Astrocyte (in vitro differentiated cells and primary cell): Measurements from ENCODE around the gene LRRC17. TPM values are rescaled to one million over a fixed set of nuclear protein-coding genes. Genes with fewer than 3 reads are reported as not detected.

ENCODE experiments used
- DNase-seq: peaks from one replicate; pipeline ENCODE4 v3.0.0-alpha.2; 2010; ENCODE audit warnings: low read depth
- FAIRE-seq: peaks from 2 replicates; lab custom pipeline; 2011; peaks lifted over from hg19 to GRCh38; lab: Jason Lieb, UNC
- H2AFZ ChIP-seq: 2 replicates; pipeline ENCODE4 v1.6.0; 2012; ENCODE audit warnings: low read depth, low read length, inconsistent platforms
- H3K27ac ChIP-seq: 2 replicates; pipeline ENCODE4 v1.5.1; 2011; ENCODE audit warnings: low read depth, low read length, inconsistent platforms
- H3K27me3 ChIP-seq: 2 replicates; pipeline ENCODE4 v1.6.0; 2011; ENCODE audit warnings: low read length, inconsistent platforms; ENCODE audit not compliant: insufficient read depth
- H3K36me3 ChIP-seq: 2 replicates; pipeline ENCODE4 v1.5.1; 2011; ENCODE audit warnings: low read length, inconsistent platforms; ENCODE audit not compliant: insufficient read depth
- H3K4me1 ChIP-seq: 2 replicates; pipeline ENCODE4 v1.5.1; 2011; ENCODE audit warnings: low read length, inconsistent platforms; ENCODE audit not compliant: insufficient read depth
- H3K4me2 ChIP-seq: 2 replicates; pipeline ENCODE4 v1.6.0; 2012; ENCODE audit warnings: low read length, inconsistent platforms
- H3K4me3 ChIP-seq: 2 replicates; pipeline ENCODE4 v1.5.1; 2011; ENCODE audit warnings: low read depth, mild to moderate bottlenecking, low read length, inconsistent platforms; ENCODE audit not compliant: insufficient read depth
- H3K79me2 ChIP-seq: 2 replicates; pipeline ENCODE4 v1.6.0; 2012; ENCODE audit warnings: mild to moderate bottlenecking, low read length, inconsistent platforms; ENCODE audit not compliant: insufficient read depth
- H3K9ac ChIP-seq: 2 replicates; pipeline ENCODE4 v1.6.0; 2012; ENCODE audit warnings: mild to moderate bottlenecking, low read length, inconsistent platforms
- H3K9me3 ChIP-seq: 2 replicates; pipeline ENCODE4 v1.5.1; 2012; ENCODE audit warnings: low read depth, mild to moderate bottlenecking, low read length, inconsistent platforms; ENCODE audit not compliant: insufficient read depth
- H4K20me1 ChIP-seq: 2 replicates; pipeline ENCODE4 v1.6.0; 2012; ENCODE audit warnings: low read length, inconsistent platforms; ENCODE audit not compliant: insufficient read depth
- H3K27ac Mint-ChIP-seq: one replicate; pipeline ENCODE4 v1.8.0; 2021; ENCODE audit warnings: mild to moderate bottlenecking, mixed read lengths; ENCODE audit not compliant: unreplicated experiment
- H3K27me3 Mint-ChIP-seq: one replicate; pipeline ENCODE4 v1.8.0; 2021; ENCODE audit warnings: low read depth, mixed read lengths; ENCODE audit not compliant: unreplicated experiment
- H3K36me3 Mint-ChIP-seq: one replicate; pipeline ENCODE4 v1.8.0; 2021; ENCODE audit warnings: low read depth, mixed read lengths; ENCODE audit not compliant: unreplicated experiment
- H3K4me1 Mint-ChIP-seq: one replicate; pipeline ENCODE4 v1.8.0; 2021; ENCODE audit warnings: low read depth, mixed read lengths; ENCODE audit not compliant: unreplicated experiment
- H3K4me3 Mint-ChIP-seq: one replicate; pipeline ENCODE4 v1.8.0; 2021; ENCODE audit warnings: mild to moderate bottlenecking, moderate library complexity, mixed read lengths; ENCODE audit not compliant: unreplicated experiment
- H3K9me3 Mint-ChIP-seq: one replicate; pipeline ENCODE4 v1.8.0; 2021; ENCODE audit warnings: mild to moderate bottlenecking, mixed read lengths; ENCODE audit not compliant: unreplicated experiment
- EZH2 ChIP-seq: IDR thresholded peaks from 2 replicates; pipeline ENCODE4 v1.6.1; 2012; ENCODE audit warnings: mild to moderate bottlenecking, low read length, inconsistent platforms; ENCODE audit not compliant: insufficient read depth
- total RNA-seq: library from RNA; stranded (reverse); gene quantifications from 2 replicates; pipeline ENCODE4 v1.2.1, GENCODE V29; 2021
- TF ChIP-seq, protein P1 (sequence below): IDR thresholded peaks from 2 replicates; pipeline ENCODE4 v1.5.1; 2011; ENCODE audit warnings: low read depth, mild to moderate bottlenecking, inconsistent platforms, low read length, moderate library complexity; ENCODE audit not compliant: insufficient read depth

Gene LRRC17
- total RNA-seq, 1 donor from 2014 or later, result 63.4 TPM

- no peak overlapping the region for H3K27ac ChIP-seq
- no peaks in the 10 kb centered on the region for H4K20me1 ChIP-seq
- TF ChIP-seq, protein P1, sequence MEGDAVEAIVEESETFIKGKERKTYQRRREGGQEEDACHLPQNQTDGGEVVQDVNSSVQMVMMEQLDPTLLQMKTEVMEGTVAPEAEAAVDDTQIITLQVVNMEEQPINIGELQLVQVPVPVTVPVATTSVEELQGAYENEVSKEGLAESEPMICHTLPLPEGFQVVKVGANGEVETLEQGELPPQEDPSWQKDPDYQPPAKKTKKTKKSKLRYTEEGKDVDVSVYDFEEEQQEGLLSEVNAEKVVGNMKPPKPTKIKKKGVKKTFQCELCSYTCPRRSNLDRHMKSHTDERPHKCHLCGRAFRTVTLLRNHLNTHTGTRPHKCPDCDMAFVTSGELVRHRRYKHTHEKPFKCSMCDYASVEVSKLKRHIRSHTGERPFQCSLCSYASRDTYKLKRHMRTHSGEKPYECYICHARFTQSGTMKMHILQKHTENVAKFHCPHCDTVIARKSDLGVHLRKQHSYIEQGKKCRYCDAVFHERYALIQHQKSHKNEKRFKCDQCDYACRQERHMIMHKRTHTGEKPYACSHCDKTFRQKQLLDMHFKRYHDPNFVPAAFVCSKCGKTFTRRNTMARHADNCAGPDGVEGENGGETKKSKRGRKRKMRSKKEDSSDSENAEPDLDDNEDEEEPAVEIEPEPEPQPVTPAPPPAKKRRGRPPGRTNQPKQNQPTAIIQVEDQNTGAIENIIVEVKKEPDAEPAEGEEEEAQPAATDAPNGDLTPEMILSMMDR, result no peak
- no peak for TF ChIP-seq EZH2
- no peaks in the 10 kb centered on the region for H3K36me3 Mint-ChIP-seq
- peaks cover 16% of the 10 kb centered on the region for H3K4me1 Mint-ChIP-seq
- no peak overlapping the region for H3K27ac Mint-ChIP-seq
- H2AFZ ChIP-seq, result no peak overlapping the region
- no peaks in the 10 kb centered on the region for H3K9me3 ChIP-seq
- no peaks in the 10 kb centered on the region for H3K27me3 Mint-ChIP-seq
- no peak overlapping the region for H3K4me3 Mint-ChIP-seq
- no peaks in the 10 kb centered on the region for H3K9me3 Mint-ChIP-seq
- FAIRE-seq, result no peak
- H3K27me3 ChIP-seq, result no peaks in the 10 kb centered on the region
- peaks cover 53% of the 10 kb centered on the region for H3K36me3 ChIP-seq
- H3K4me2 ChIP-seq, result no peak overlapping the region
- DNase-seq, result no peak
- peaks cover 49% of the 10 kb centered on the region for H3K79me2 ChIP-seq
- peaks cover 7% of the 10 kb centered on the region for H3K4me1 ChIP-seq
- no peak overlapping the region for H3K4me3 ChIP-seq
- H3K9ac ChIP-seq, result no peak overlapping the region
Observed at GRCh38 chr7:102938679-102939078, 25.9 kb downstream of the LRRC17 start.

GRCh38 chr7:102942181-102942866, 29.5 kb downstream of the LRRC17 start:
- no peak overlapping the region for H3K4me3 Mint-ChIP-seq
- Histone ChIP-seq H3K27ac (peak overlapping the region; percentile 1), H4K20me1 (no peaks in the 10 kb centered on the region), H3K27me3 (no peaks in the 10 kb centered on the region), H3K4me1 (no peaks in the 10 kb centered on the region), H3K4me2 (no peak overlapping the region), H3K79me2 (peaks cover 21% of the 10 kb centered on the region), H3K9ac (no peak overlapping the region), H3K36me3 (peaks cover 48% of the 10 kb centered on the region), H2AFZ (no peak overlapping the region), H3K9me3 (no peaks in the 10 kb centered on the region), H3K4me3 (no peak overlapping the region)
- peaks cover 14% of the 10 kb centered on the region for H3K4me1 Mint-ChIP-seq
- TF ChIP-seq EZH2, result no peak
- TF ChIP-seq, protein P1, result no peak
- DNase-seq (no peak), FAIRE-seq (peak; percentile 23)
- no peak overlapping the region for H3K27ac Mint-ChIP-seq
- no peaks in the 10 kb centered on the region for H3K9me3 Mint-ChIP-seq
- no peaks in the 10 kb centered on the region for H3K36me3 Mint-ChIP-seq
- no peaks in the 10 kb centered on the region for H3K27me3 Mint-ChIP-seq

DNA sequence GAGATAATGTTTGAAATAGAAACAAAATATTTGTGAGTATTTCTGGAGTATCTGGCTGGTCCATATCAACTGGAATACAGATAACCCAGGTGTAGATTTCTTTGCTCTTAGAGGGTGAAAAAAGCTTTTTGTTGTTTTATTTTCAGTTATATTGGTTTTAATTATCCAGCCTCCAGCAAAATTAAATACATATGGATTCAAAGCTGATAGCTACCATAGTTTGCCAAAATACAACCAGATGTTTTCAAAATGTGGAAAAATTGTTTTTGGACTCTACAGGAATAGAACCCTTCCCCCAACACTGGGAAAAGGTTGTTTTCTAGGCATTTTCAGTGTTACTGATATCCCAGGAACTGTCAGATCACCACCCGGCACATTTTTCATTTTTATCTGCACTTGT, 30.1 kb downstream of the LRRC17 start:
- FAIRE-seq (no peak), DNase-seq (no peak)
- H3K9me3 Mint-ChIP-seq, result no peaks in the 10 kb centered on the region
- Histone ChIP-seq H3K27ac (no peak overlapping the region), H2AFZ (no peak overlapping the region), H3K36me3 (peaks cover 48% of the 10 kb centered on the region), H3K4me3 (no peak overlapping the region), H3K4me2 (no peak overlapping the region), H3K9me3 (no peaks in the 10 kb centered on the region), H3K79me2 (peaks cover 16% of the 10 kb centered on the region), H3K9ac (no peak overlapping the region), H3K27me3 (no peaks in the 10 kb centered on the region), H3K4me1 (no peaks in the 10 kb centered on the region), H4K20me1 (no peaks in the 10 kb centered on the region)
- H3K27me3 Mint-ChIP-seq, result no peaks in the 10 kb centered on the region
- H3K4me1 Mint-ChIP-seq, result peaks cover 14% of the 10 kb centered on the region
- no peak overlapping the region for H3K4me3 Mint-ChIP-seq
- H3K27ac Mint-ChIP-seq, result no peak overlapping the region
- TF ChIP-seq, protein P1, result no peak
- no peak for TF ChIP-seq EZH2
- H3K36me3 Mint-ChIP-seq, result no peaks in the 10 kb centered on the region
